Fibroblast of the aortic adventitia (primary cell): ENCODE data around the gene AUNIP. TPM values are rescaled to one million over a fixed set of nuclear protein-coding genes. Genes with fewer than 3 reads are reported as not detected.

ENCODE experiments used
- DNase-seq: peaks from one replicate; pipeline ENCODE4 v3.0.0-alpha.2; 2010; ENCODE audit warnings: low read depth
- H3K4me3 ChIP-seq: 2 replicates; pipeline ENCODE4 v1.5.1; 2011; ENCODE audit warnings: low read depth, mild to moderate bottlenecking, control low read depth, low read length, moderate library complexity
- CTCF ChIP-seq: IDR thresholded peaks from 2 replicates; pipeline ENCODE4 v1.5.1; 2011; ENCODE audit warnings: mild to moderate bottlenecking, low read length, control low read depth, inconsistent platforms; ENCODE audit not compliant: insufficient read depth
- total RNA-seq: library from RNA; depleted of rRNA; stranded (reverse); fragments of >200 nt; gene quantifications from 2 replicates; pipeline ENCODE4 v1.2.3, GENCODE V29; 2012; ENCODE audit warnings: low replicate concordance

Gene AUNIP
- total RNA-seq, 1 donor: 4.8 TPM

- TF ChIP-seq CTCF: no peak
- DNase-seq: no peak
- H3K4me3 ChIP-seq: no peak overlapping the region
Measured at GRCh38 chr1:25795946-25796810, 63.1 kb downstream of the AUNIP start.

DNA sequence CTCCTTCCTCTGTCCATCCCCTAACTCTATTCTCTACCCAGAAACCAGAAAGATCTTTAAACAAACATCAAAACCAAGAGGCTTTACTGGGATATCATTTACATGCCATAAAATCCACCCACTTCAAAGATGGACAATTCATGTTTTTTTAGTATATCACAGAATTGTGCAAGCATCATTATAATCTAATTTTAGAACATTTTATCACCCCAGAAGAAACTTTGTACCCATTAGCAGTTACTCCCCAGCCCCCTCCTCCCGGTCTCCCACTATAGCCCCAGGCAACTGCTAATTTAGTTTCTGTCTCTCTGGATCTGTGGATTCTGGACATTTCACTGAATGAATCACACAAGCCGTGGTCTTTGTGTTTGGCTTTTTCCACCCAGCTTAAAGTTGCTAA lies 64.0 kb downstream of the AUNIP start:
- H3K4me3 ChIP-seq: no peak overlapping the region
- TF ChIP-seq CTCF: no peak
- DNase-seq: no peak

DNA sequence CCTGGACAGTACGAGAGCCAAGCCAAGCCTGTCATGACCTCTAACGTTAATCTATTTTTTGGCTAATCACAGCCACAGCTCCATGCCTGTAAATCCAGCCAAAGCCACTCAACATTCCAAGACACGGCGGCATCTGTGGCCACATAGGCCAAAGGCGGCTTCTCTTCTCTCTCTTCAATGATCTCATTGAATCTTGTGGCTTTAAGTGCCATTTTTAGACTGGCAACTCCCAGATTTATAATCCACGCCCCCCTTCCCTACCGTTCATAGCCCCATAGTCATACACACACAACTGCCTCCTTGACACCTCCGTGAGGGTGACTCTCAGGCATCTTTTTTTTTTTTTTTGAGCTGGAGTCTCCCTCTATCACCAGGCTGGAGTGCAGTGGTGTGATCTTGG lies 64.9 kb downstream of the AUNIP start:
- no peak overlapping the region for H3K4me3 ChIP-seq
- no peak for DNase-seq
- no peak for TF ChIP-seq CTCF

DNA sequence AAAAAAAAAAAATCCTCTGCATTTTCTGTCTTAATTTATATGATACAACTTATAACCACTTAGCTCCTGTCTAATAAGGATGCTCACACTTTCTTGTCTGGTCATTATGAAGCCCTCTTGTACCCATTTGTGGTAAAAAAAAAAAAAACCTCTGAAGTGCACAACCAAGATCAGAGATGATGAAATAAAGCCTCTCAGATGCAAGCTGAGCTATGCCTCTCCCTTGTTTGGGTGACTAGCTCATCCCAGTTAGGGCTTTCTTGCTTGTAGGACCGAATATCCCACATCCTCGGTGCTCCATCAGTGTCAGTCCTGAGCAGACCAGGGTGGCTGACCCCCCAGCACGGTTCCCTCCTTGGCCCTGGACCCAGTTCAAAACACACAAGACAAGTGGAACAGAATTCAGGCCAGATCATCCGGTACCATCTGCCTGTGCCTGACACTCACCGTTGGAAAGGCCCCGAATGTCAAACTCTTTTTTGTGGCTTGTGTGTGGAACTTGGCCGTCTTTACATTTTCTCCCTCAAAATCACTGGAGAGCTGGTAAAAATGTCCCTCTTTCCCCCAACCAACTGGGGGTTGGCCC lies 65.6 kb downstream of the AUNIP start:
- no peak for TF ChIP-seq CTCF
- H3K4me3 ChIP-seq: no peak overlapping the region
- peak; percentile 36 for DNase-seq

- DNase-seq: no peak
- TF ChIP-seq CTCF: no peak
- H3K4me3 ChIP-seq: no peak overlapping the region
Measured at GRCh38 chr1:25792115-25792514, 67.1 kb downstream of the AUNIP start.

DNA sequence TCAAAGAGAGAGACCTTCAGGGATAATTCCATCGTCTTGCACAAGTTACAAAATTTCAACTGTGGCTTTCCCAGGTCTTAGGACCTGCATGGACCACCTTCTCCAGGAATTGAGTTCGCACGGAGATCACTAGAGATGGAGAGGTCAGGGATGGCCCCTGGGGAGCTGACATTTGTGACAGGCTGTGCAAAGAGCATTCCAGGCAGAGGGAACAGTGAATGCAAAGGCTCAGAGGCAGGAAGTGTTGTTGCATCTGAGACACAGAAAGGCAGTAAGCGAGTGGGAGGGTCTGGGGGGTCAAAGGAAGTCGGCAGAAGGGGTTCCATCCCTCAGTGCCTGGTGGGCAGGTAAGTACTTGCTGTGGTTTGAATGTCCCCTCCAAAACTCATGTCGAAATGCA lies 68.8 kb downstream of the AUNIP start:
- DNase-seq: no peak
- no peak for TF ChIP-seq CTCF
- no peak overlapping the region for H3K4me3 ChIP-seq
